Inflammatory macrophage treated with lipopolysaccharide for 4 hours (primary cell): Measurements from ENCODE around the gene ARHGAP44.

ENCODE experiments used
- DNase-seq: peaks from one replicate; pipeline ENCODE4 v3.0.0-alpha.2; 2020

The ARHGAP44 gene

GRCh38 chr17:12996357-12996756 lies 207.1 kb downstream of the ARHGAP44 start:
- DNase-seq = no peak

DNA sequence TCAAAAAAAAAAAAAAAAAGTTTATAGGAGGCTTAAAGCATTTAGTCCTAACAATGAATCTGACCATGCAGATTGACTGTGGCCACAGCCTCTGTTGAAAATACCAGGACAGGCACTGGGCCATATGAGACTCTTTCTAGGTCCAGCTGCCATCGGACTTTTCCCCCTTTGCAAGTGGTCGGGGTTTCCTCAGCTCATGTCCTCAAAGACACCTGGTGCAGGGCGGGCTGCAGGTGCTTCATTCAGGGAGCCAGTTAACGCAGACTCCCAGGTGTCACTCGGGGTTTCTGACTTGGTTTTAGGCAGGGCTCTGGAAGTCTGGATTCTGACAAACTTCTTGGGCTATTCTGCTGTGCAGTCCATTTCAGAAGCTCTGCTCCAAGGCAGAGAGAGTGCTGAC lies 207.6 kb downstream of the ARHGAP44 start:
- no peak for DNase-seq

DNA sequence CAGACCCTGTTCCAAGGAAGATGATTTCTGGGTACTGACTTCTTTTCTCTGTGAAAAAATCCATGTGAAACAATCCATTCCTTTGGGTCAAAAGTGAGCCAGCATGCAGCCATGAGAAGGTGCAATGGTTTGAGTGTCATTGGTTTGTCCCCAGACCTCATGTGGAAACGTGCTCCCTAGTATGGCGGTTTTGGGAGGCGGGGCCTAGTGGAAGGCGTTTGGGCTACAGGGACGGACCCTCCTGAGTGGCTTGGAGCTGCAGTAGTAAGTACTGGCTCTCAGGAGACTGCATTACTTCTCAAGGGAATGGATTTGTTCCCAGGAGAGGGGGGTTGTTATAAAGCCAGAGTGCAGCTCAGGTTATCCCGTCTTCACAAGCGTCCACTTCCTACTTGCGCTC lies 209.2 kb downstream of the ARHGAP44 start:
- no peak for DNase-seq

DNA sequence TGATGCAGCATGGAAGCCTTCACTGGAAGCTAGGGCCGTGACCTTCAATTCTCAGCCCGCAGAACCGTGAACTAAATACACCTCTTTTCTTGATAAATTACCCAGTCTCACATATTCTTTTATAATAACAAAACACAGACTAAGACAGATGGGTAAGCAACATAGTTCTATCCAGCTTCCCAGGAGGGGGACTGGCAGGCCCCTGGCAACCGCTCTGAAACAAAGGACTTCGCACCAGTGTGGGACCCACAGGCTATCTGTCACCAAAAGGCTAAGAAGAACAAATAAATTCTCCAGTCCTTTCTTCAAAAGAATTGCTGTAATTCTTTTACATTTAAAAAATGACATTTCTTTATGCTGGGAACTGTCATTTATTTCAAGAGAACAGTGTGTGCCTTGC lies 209.6 kb downstream of the ARHGAP44 start:
- DNase-seq = no peak

GRCh38 chr17:13000561-13000960 lies 211.3 kb downstream of the ARHGAP44 start:
- no peak for DNase-seq

DNA sequence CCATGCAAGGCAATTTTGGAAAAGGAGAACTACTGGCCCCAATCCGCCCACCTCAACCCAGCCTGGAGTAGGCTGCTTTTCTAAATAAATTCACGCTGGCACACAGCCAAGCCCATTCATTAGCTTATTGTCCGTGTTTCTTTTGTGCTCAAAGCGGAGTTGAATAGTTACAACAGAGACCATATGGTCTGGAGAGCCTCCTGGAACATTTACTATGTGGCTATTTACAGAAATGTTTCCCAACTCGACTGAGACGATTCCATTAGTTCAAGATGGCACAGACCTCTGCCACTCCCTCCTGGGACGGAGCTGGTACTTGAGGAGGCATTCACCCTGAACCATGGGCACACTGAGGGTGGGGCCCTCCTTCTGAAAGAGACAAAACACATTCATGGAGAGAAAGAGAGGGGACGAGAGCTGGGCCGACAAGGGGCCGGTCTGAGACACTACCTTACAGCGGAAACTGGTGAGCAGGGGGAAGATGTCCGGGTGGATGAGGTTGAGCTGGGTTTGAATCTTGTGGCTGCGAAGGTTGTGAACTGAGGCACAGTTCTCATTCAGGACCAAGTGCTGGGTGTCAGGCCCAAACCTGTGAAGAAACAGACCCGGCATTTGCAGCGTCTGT lies 212.8 kb downstream of the ARHGAP44 start:
- DNase-seq = no peak

DNA sequence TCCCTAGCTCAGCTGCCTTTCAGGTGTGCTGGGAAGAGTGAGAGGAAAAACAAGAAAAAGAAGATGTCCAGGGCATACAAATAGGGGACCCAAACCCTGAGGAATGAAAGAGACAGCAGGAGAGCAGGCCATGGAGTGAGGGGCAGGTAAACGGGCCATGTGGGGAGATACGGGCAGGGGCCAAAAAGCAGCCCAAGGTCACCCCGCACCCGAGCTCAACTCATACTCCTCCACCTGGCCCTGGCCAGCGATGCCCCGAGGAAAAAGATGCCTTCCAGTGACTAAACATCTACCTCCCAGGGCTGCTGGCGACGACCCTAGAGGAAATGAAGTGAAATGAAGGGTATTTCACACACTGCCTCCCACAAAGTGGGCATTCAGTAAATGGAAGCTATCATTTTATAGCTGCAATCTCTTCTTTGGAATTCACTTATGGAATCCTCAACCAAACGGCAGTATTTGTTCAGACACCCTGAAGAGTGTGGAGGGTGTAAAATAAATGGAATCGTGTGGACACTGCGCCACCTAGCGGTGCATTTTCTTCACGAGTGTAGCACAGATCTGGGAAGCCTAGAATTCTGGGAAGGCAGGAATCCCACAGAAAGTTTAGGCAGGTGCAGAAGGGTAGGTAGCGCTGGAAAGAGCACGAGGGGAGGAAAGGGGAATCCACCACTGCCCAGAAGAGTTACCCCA lies 213.6 kb downstream of the ARHGAP44 start:
- peak; percentile 48 for DNase-seq

GRCh38 chr17:13003454-13003851 lies 214.2 kb downstream of the ARHGAP44 start:
- DNase-seq = no peak

DNA sequence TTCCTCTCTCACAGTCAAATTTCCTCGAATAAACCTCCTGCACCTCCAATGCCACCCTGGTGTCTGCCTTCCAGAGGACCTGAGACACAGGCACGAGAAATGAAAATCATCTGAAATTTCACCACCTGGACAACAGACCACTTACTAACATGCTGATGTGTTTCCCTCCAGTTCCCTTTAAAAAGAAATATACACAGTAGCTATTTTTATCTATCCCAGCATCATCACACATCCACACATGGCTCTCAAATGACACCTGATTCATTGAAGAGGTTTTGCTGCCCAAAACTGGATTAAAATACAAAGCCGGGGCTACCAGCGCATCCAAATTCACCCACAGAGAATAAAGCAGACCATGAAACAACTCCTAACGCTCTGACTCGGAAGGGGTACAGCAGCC lies 214.6 kb downstream of the ARHGAP44 start:
- DNase-seq = no peak

DNA sequence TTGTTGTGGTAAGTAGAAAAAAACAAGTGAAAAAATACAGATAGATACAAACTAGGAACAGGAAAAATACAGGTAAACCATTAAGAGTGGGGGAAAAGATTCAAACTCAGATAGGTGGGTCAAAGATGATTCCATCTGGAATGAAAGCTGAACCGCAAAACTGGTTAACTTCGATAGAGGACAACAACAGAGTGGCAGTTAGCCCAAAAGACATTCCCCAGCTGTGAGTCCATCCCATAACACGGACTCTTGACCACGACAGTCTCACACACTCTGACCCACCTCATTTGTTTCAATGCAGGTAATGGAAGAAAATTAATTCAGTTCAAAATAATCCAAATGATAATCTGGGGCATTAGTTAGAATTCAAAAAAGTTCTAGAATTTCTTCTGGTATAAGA lies 215.0 kb downstream of the ARHGAP44 start:
- DNase-seq = no peak

- DNase-seq = no peak
Measured at GRCh38 chr17:13005530-13005929, 216.2 kb downstream of the ARHGAP44 start.

DNA sequence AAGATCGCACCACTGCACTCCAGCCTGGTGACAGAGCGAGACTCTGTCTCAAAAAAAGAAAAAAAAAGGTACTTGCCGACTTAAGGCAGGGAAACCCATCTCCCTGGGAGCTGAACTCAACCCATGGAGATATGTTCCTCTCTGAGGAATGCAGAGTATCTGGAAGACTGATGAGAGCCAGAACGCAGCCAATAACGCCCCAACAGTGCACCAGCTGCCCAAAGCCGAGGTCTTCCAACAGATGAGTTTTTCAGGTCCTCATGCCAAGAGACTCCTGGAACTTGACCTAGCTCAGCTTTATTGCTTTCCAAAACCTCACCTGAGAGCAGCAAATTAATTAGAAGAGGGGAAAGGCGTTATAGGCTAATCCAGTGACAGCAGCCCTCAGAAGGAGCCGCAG lies 219.2 kb downstream of the ARHGAP44 start:
- DNase-seq = no peak

- no peak for DNase-seq
Measured at GRCh38 chr17:13010959-13011358, 221.7 kb downstream of the ARHGAP44 start.

GRCh38 chr17:13014801-13015200 lies 225.5 kb downstream of the ARHGAP44 start:
- no peak for DNase-seq

GRCh38 chr17:13016881-13017654 lies 227.8 kb downstream of the ARHGAP44 start:
- DNase-seq = peak; percentile 37

- peak; percentile 100 for DNase-seq
Measured at GRCh38 chr17:13017655-13018459, 228.6 kb downstream of the ARHGAP44 start, which contains the start of gene ELAC2. Gene ELAC2 (minus strand): TSS chr17:13018027. CDS start chr17:13017947, 80 bp downstream.

- no peak for DNase-seq
Measured at GRCh38 chr17:13024016-13024415, 234.7 kb downstream of the ARHGAP44 start.

- peak; percentile 54 for DNase-seq
Measured at GRCh38 chr17:13024526-13025257, 235.4 kb downstream of the ARHGAP44 start.

DNA sequence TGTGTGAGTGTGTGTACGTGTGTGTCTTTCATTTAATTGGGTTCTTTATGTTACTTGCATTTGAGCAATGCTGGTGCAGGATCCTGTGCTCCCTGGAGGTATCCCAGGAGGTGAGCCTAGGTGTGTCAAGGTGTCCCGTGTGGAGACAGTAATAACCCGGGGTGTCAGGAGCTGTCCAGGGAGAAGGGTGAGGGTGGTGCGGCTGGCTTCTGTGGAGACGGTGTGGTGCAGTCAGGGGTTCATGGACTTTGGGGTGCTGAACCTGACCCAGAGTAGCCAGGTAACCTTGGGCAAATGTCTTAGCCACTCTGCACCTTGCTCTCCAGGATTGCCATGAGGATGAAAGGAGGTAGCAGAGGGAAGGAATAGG lies 235.9 kb downstream of the ARHGAP44 start:
- DNase-seq = no peak

DNA sequence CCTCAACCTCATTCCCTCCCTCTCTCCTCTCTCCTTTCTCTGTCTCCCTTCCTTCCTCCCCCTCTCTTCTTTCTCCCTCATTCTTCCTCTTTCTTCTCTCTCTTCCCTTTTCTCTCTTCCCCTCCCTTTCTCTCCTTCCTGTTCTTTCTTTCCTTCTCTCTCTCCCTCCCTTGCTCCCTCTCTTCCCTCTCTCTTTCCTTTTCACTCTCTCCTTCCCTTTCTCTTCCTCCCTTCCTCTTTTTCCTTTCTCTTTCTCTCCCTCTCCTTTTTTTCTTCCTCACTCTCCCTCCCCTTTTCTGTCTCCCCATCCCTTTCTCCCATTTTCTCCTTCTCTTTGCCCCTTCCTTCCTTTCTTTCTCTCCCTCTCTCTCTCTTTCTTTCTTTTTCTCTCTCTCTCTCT lies 236.4 kb downstream of the ARHGAP44 start:
- DNase-seq = no peak

DNA sequence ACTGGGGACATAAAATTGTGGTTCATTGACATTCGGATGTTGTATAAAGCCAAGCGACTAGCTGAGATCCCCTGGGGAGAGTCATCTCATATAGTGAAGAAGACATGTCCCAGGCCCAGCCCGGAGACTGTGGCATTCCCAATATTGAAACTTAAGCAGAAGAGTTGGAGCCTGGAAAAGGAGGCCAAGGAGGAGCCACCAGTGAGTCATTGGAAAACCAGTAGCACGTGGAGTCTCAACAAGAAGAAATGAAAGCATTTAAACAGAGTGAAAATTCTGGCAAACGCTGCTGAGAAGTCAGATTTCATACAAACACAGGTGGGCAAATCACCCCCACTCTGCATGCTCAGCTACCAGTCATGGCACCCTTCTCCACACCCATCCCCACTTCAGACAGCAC lies 237.9 kb downstream of the ARHGAP44 start:
- no peak for DNase-seq

DNA sequence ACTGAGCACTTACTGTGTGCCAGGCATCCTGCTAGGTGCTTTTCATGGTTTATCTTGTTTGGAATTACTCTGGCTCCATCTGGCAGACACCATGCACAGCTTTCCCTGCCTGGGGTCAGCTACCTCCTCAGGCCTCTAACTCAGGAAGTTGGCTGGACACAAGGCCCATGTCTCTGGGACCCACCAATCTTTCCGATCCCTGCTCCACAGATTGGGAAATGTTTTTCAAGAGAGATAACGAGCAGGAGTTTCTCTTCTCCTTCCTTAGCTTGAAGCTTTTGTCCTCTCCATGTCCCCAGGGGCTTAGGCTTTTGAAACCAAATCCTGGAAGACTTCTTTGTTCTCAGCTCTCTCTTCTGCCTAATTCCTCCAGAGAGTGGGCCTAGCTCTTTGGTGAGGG lies 240.0 kb downstream of the ARHGAP44 start:
- DNase-seq = no peak
